H9 (cell line): ENCODE data around the gene SLC36A3. TPM values are rescaled to one million over a fixed set of nuclear protein-coding genes. Genes with fewer than 3 reads are reported as not detected.

Experiments used
- DNase-seq: peaks from one replicate; pipeline ENCODE4 v3.0.0-alpha.2; 2017
- H2AFZ ChIP-seq: one replicate; pipeline ENCODE4 v1.6.1; 2013; ENCODE audit warnings: mild to moderate bottlenecking, low read length, control low read depth, moderate library complexity
- H2AK5ac ChIP-seq: 2 replicates; pipeline ENCODE4 v1.6.1; 2013; ENCODE audit warnings: low read length, control low read depth, mixed read lengths; ENCODE audit not compliant: insufficient read length
- H2BK120ac ChIP-seq: one replicate; pipeline ENCODE4 v1.6.1; 2013; ENCODE audit warnings: low read depth, mild to moderate bottlenecking, low read length, control low read depth, inconsistent platforms; ENCODE audit not compliant: poor library complexity, severe bottlenecking
- H2BK12ac ChIP-seq: 2 replicates; pipeline ENCODE4 v1.6.1; 2013; ENCODE audit warnings: low read length, control low read depth, mixed read lengths, low read depth; ENCODE audit not compliant: insufficient read length
- H2BK15ac ChIP-seq: 2 replicates; pipeline ENCODE4 v1.6.1; 2013; ENCODE audit warnings: low read depth, low read length, control low read depth
- H2BK20ac ChIP-seq: one replicate; pipeline ENCODE4 v1.6.1; 2013; ENCODE audit warnings: low read depth, mild to moderate bottlenecking, low read length, control low read depth, inconsistent platforms; ENCODE audit not compliant: poor library complexity, severe bottlenecking
- H2BK5ac ChIP-seq: 2 replicates; pipeline ENCODE4 v1.6.1; 2013; ENCODE audit warnings: low read length, control low read depth, mixed read lengths; ENCODE audit not compliant: insufficient read length
- H3K14ac ChIP-seq: 2 replicates; pipeline ENCODE4 v1.6.1; 2013; ENCODE audit warnings: low read length, control low read depth; ENCODE audit not compliant: insufficient read depth
- H3K18ac ChIP-seq: 2 replicates; pipeline ENCODE4 v1.6.1; 2013; ENCODE audit warnings: low read depth, mild to moderate bottlenecking, mixed read lengths, low read length, control low read depth; ENCODE audit not compliant: insufficient read length
- H3K23ac ChIP-seq: 2 replicates; pipeline ENCODE4 v1.6.1; 2013; ENCODE audit warnings: low read length, control low read depth, mixed read lengths, low read depth; ENCODE audit not compliant: insufficient read length
- H3K23me2 ChIP-seq: 2 replicates; pipeline ENCODE4 v1.6.1; 2013; ENCODE audit warnings: low read depth, mild to moderate bottlenecking, mixed read lengths, low read length, control low read depth; ENCODE audit not compliant: insufficient read length, poor library complexity, severe bottlenecking
- H3K27ac ChIP-seq: 2 replicates; pipeline ENCODE4 v1.5.1; 2013; ENCODE audit warnings: low read length, control low read depth, mixed read lengths, low read depth; ENCODE audit not compliant: insufficient read length
- H3K27me3 ChIP-seq: 2 replicates; pipeline ENCODE4 v1.6.1; 2013; ENCODE audit warnings: low read length, control low read depth, inconsistent platforms; ENCODE audit not compliant: insufficient read depth
- H3K4ac ChIP-seq: 2 replicates; pipeline ENCODE4 v1.6.1; 2013; ENCODE audit warnings: low read depth, mild to moderate bottlenecking, control low read depth, inconsistent platforms, low read length, moderate library complexity
- H3K4me1 ChIP-seq: 2 replicates; pipeline ENCODE4 v1.6.1; 2013; ENCODE audit warnings: low read length, control low read depth, inconsistent platforms; ENCODE audit not compliant: insufficient read depth
- H3K4me2 ChIP-seq: 2 replicates; pipeline ENCODE4 v1.6.1; 2013; ENCODE audit warnings: low read length, control low read depth, mixed read lengths; ENCODE audit not compliant: insufficient read length, insufficient read depth
- H3K56ac ChIP-seq: 2 replicates; pipeline ENCODE4 v1.6.1; 2013; ENCODE audit warnings: low read depth, mild to moderate bottlenecking, mixed read lengths, low read length, control low read depth; ENCODE audit not compliant: insufficient read length
- H3K79me1 ChIP-seq: 2 replicates; pipeline ENCODE4 v1.6.1; 2013; ENCODE audit warnings: low read depth, mild to moderate bottlenecking, moderate library complexity, low read length, control low read depth, inconsistent platforms; ENCODE audit not compliant: insufficient read depth, poor library complexity, severe bottlenecking
- H3K79me2 ChIP-seq: 2 replicates; pipeline ENCODE4 v1.6.1; 2013; ENCODE audit warnings: low read length, control low read depth, inconsistent platforms; ENCODE audit not compliant: insufficient read depth
- H3K9ac ChIP-seq: 2 replicates; pipeline ENCODE4 v1.6.1; 2013; ENCODE audit warnings: low read length, control low read depth, mixed read lengths; ENCODE audit not compliant: insufficient read length; ENCODE audit errors: extremely low read depth
- H3K9me3 ChIP-seq: one replicate; pipeline ENCODE4 v1.6.1; 2013; ENCODE audit warnings: low read depth, low read length, inconsistent platforms; ENCODE audit not compliant: control insufficient read depth
- H3T11ph ChIP-seq: one replicate; pipeline ENCODE4 v1.6.1; 2013; ENCODE audit warnings: mild to moderate bottlenecking, low read length, control low read depth, inconsistent platforms
- H4K20me1 ChIP-seq: one replicate; pipeline ENCODE4 v1.6.1; 2013; ENCODE audit not compliant: control insufficient read depth, insufficient read length, insufficient read depth
- H4K5ac ChIP-seq: 2 replicates; pipeline ENCODE4 v1.6.1; 2013; ENCODE audit warnings: low read depth, mild to moderate bottlenecking, mixed read lengths, low read length, control low read depth; ENCODE audit not compliant: insufficient read length
- H4K8ac ChIP-seq: replicated peaks from 2 replicates; pipeline ENCODE4 v1.6.1; 2013; ENCODE audit warnings: low read length, control low read depth, mixed read lengths, low read depth; ENCODE audit not compliant: insufficient read length
- H4K91ac ChIP-seq: 2 replicates; pipeline ENCODE4 v1.6.1; 2013; ENCODE audit warnings: low read depth, mild to moderate bottlenecking, moderate library complexity, mixed read lengths, low read length, control low read depth; ENCODE audit not compliant: insufficient read length
- H3K27ac Mint-ChIP-seq, 3 experiments: 2 replicates in 2 of 3; 3 replicates in 1 of 3; pipeline ENCODE4 v1.8.0; 2020 to 2021; ENCODE audit warnings: mixed read lengths in 3 of 3, mild to moderate bottlenecking in 1 of 3, moderate library complexity in 1 of 3
- H3K27me3 Mint-ChIP-seq: 2 replicates; pipeline ENCODE4 v1.8.0; 2021; ENCODE audit warnings: low read depth, mild to moderate bottlenecking, moderate library complexity, mixed read lengths
- H3K36me3 Mint-ChIP-seq, 3 experiments: 2 replicates in 2 of 3; 3 replicates in 1 of 3; pipeline ENCODE4 v1.8.0; 2020 to 2021; ENCODE audit warnings: low read depth in 3 of 3, mixed read lengths in 3 of 3; ENCODE audit not compliant: insufficient read depth in 1 of 3
- H3K4me1 Mint-ChIP-seq, 2 experiments: 2 replicates each; pipeline ENCODE4 v1.8.0; 2020; ENCODE audit warnings: mixed read lengths in 2 of 2
- H3K4me3 Mint-ChIP-seq, 2 experiments: 2 replicates in 1 of 2; 3 replicates in 1 of 2; pipeline ENCODE4 v1.8.0; 2020 to 2021; ENCODE audit warnings: mild to moderate bottlenecking in 2 of 2, mixed read lengths in 2 of 2, moderate library complexity in 1 of 2
- H3K9me3 Mint-ChIP-seq, 2 experiments: 2 replicates in 1 of 2; 3 replicates in 1 of 2; pipeline ENCODE4 v1.8.0; 2020; ENCODE audit warnings: mild to moderate bottlenecking in 2 of 2, mixed read lengths in 2 of 2, moderate library complexity in 1 of 2
- WGBS: extraction: QIAGEN DNeasy Blood & Tissue Kit; methylation state at CpG from one replicate; pipeline ENCODE4 v1.1.7; 2013; ENCODE audit warnings: missing lambda C conversion rate, low lambda C conversion rate, mixed read lengths; ENCODE audit not compliant: insufficient read length; ENCODE audit errors: extremely low coverage; 5-methylcytosine and 5-hydroxymethylcytosine counted together
- total RNA-seq: library from RNA; stranded (reverse); gene quantifications from 2 replicates; pipeline ENCODE4 v1.2.1, GENCODE V29; 2021
- TF ChIP-seq, protein P1 (sequence below): fragments of 200-600 bp; sonication (generic); conservative IDR thresholded peaks from 3 replicates; pipeline ENCODE4 v1.8.0; 2021; ENCODE audit warnings: antibody characterized with exemption, mild to moderate bottlenecking

Gene SLC36A3
- total RNA-seq, 1 experiment from 2014 or later = not detected

DNA sequence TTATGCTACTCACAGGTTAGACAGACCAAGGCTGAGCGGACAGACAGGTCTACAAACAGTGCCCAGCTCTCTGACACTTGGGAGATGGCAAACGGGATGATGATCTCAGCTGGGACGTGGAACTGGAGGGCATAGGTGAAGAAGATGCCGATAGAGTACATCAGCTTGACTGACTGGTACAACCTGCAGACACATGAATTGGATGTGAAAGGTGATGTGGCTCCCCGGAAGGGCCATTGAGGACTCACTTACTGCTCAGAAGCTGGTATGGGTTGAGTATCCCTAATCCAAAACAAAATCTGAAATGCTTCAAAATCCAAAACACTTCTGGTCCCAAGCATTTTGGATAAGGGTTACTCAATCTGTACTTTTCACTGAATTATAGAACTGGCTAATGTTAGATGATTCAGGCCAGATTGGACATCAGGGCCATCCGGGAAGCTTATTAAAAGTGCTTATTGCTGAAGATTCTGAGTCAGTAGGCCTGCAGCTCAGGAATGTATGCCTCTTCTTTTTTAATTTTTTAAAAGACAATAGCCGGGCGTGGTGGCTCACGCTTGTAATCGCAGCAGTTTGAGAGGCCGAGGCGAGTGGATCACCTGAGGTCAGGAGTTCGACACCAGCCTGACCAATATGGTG is 22.4 kb downstream of the SLC36A3 start:
- Histone ChIP-seq H3K9me3 (no peaks in the 10 kb centered on the region), H4K8ac (no peak overlapping the region), H2BK15ac (no peak overlapping the region), H3K23me2 (no peaks in the 10 kb centered on the region), H3K79me2 (no peaks in the 10 kb centered on the region), H4K5ac (no peak overlapping the region), H3K56ac (no peak overlapping the region), H3K4me1 (no peaks in the 10 kb centered on the region), H2BK12ac (no peak overlapping the region), H4K91ac (no peak overlapping the region), H2AK5ac (no peak overlapping the region), H3K23ac (no peak overlapping the region), H4K20me1 (no peaks in the 10 kb centered on the region), H3K4ac (no peak overlapping the region), H2BK5ac (no peak overlapping the region), H3K79me1 (no peaks in the 10 kb centered on the region), H3T11ph (no peak overlapping the region), H3K9ac (no peak overlapping the region), H3K14ac (no peak overlapping the region), H3K27ac (no peak overlapping the region), H2BK20ac (no peak overlapping the region), H3K18ac (no peak overlapping the region), H3K27me3 (no peaks in the 10 kb centered on the region), H2AFZ (no peak overlapping the region), H3K4me2 (no peak overlapping the region), H2BK120ac (no peak overlapping the region)
- Mint-ChIP-seq H3K27me3 (peaks cover 8% of the 10 kb centered on the region), H3K4me1 (peaks cover 2 to 7% of the 10 kb centered on the region in 2 experiments; a peak in 1 of 4 replicates), H3K4me3 (no peak overlapping the region), H3K27ac (peak overlapping the region in 1 of 3 experiments; percentile 63; a peak in 1 of 7 replicates), H3K36me3 (no peaks in the 10 kb centered on the region), H3K9me3 (no peaks in the 10 kb centered on the region)
- WGBS = no CpG with 5 or more reads among the region's 13 CpGs
- TF ChIP-seq, protein P1, sequence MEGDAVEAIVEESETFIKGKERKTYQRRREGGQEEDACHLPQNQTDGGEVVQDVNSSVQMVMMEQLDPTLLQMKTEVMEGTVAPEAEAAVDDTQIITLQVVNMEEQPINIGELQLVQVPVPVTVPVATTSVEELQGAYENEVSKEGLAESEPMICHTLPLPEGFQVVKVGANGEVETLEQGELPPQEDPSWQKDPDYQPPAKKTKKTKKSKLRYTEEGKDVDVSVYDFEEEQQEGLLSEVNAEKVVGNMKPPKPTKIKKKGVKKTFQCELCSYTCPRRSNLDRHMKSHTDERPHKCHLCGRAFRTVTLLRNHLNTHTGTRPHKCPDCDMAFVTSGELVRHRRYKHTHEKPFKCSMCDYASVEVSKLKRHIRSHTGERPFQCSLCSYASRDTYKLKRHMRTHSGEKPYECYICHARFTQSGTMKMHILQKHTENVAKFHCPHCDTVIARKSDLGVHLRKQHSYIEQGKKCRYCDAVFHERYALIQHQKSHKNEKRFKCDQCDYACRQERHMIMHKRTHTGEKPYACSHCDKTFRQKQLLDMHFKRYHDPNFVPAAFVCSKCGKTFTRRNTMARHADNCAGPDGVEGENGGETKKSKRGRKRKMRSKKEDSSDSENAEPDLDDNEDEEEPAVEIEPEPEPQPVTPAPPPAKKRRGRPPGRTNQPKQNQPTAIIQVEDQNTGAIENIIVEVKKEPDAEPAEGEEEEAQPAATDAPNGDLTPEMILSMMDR = no peak
- no peak for DNase-seq
